ENCODE measurements around the gene NPR3.

NPR3 gene

DNA sequence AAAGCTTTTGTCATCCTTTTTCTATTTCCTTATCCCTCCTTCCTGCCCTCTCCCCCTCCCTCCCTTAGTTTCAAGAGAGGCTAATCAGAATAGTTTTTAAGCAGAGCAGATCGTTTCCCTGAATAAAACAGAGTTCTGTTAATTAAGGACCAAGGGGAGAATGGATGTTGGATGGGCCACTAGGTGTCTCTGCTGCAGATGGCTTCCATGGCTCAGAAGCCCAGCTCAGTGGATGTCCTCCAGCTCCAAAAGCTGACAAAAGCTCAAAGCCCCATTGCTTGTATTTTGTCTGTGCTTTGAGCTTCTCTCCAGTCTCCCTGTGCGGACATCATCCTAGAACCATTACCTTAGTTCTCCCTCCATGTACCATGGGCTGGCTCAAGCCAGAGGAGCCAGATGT, 21.0 kb upstream of the NPR3 start:
- TF ChIP-seq, protein P1, sequence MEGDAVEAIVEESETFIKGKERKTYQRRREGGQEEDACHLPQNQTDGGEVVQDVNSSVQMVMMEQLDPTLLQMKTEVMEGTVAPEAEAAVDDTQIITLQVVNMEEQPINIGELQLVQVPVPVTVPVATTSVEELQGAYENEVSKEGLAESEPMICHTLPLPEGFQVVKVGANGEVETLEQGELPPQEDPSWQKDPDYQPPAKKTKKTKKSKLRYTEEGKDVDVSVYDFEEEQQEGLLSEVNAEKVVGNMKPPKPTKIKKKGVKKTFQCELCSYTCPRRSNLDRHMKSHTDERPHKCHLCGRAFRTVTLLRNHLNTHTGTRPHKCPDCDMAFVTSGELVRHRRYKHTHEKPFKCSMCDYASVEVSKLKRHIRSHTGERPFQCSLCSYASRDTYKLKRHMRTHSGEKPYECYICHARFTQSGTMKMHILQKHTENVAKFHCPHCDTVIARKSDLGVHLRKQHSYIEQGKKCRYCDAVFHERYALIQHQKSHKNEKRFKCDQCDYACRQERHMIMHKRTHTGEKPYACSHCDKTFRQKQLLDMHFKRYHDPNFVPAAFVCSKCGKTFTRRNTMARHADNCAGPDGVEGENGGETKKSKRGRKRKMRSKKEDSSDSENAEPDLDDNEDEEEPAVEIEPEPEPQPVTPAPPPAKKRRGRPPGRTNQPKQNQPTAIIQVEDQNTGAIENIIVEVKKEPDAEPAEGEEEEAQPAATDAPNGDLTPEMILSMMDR (IDR thresholded peaks at IDR 0.05; ENCODE audit: borderline replicate concordance, control extremely low read depth, extremely low read depth, insufficient read depth, missing control alignments) = no peak
- in situ Hi-C loops (cut with MboI; ENCODE audit: low sequenced_read_pairs, unreplicated experiment) = loop anchor here (25.0 kb wide), 1 partner anchor 722 kb away; no protein-coding TSS in a partner anchor
- DNase-seq (ENCODE audit: low spot score) = no peak

DNA sequence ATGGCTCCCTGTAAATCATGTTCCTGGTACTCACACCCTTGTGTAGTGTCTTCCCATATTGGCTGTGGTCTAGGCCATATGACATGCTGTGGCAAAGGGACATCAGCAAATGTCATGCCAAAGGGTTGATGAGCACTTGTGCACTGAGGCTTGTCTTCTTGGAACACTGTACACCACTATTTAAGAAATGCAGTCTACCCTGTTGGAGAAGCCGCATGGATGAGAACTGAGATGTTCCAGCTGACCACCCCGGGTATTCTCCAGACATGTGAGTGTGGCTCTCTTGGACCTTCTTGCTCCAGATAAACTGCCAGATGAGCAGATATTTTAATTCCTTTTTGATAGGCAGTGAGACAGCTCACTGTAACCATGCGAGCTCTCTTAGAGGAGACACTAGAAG, 20.5 kb upstream of the NPR3 start:
- TF ChIP-seq, protein P1 (IDR thresholded peaks at IDR 0.05; ENCODE audit: borderline replicate concordance, control extremely low read depth, extremely low read depth, insufficient read depth, missing control alignments) = no peak
- in situ Hi-C loops (cut with MboI; ENCODE audit: low sequenced_read_pairs, unreplicated experiment) = loop anchor here (25.0 kb wide), 1 partner anchor 722 kb away; no protein-coding TSS in a partner anchor
- DNase-seq (ENCODE audit: low spot score) = no peak

DNA sequence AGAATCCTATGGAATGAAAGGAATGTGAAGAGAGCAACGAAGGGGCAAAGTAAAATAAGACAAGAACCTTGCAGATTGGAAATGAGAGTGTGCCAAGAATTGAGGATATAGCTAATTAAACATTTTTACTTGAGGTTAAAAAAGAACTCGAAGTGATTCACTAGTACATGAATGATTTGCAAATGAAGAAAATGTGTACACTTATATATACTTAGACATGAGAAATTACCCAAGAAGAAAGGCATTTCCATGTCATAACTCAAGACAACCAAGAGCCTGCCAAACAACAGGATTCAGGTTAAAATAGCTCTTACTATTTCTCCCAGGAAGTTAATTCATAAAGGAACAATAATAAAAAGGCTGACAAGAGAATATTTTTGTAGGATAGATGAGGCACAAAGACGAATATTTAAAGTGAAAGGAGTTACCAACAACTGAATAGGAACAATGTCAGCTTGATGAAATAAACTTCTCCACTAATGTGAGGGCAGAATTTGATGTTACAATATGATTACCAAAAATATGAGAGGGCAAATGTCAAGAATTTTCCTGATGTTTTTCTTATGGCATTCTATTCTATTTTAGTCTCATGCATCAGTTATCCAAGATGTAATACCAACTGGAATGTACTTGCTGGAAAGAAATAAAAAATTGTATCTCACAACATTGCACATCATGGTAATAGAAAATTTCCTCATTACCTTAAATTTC, 18.9 kb upstream of the NPR3 start:
- TF ChIP-seq, protein P1 (IDR thresholded peaks at IDR 0.05; ENCODE audit: borderline replicate concordance, control extremely low read depth, extremely low read depth, insufficient read depth, missing control alignments) = no peak
- no peak for DNase-seq (ENCODE audit: low spot score)
- in situ Hi-C loops (cut with MboI; ENCODE audit: low sequenced_read_pairs, unreplicated experiment) = loop anchor here (25.0 kb wide), 1 partner anchor 720 kb away; no protein-coding TSS in a partner anchor

DNA sequence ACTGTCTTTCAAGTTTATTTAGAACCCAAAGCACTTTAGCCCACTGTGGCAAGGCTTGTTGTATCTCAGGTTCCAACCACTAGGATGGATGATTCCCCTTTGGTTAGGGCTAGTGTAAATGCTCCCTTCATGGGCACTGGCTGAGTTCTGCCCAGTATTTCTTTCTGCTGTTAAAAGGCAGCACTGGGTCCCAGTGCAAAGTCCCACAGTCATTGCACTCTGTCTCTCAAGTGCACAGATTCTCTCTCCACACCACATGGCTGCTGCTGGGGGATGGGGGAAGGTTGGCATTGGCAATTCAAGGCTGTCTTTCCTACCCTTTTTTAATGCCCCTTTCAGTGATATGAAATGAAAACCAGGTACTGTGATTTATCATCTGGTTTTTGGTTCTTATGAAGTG, 7.2 kb upstream of the NPR3 start:
- TF ChIP-seq, protein P1 (IDR thresholded peaks at IDR 0.05; ENCODE audit: borderline replicate concordance, control extremely low read depth, extremely low read depth, insufficient read depth, missing control alignments) = no peak
- in situ Hi-C loops (cut with MboI; ENCODE audit: low sequenced_read_pairs, unreplicated experiment) = no loop called here
- DNase-seq (ENCODE audit: low spot score) = no peak

DNA sequence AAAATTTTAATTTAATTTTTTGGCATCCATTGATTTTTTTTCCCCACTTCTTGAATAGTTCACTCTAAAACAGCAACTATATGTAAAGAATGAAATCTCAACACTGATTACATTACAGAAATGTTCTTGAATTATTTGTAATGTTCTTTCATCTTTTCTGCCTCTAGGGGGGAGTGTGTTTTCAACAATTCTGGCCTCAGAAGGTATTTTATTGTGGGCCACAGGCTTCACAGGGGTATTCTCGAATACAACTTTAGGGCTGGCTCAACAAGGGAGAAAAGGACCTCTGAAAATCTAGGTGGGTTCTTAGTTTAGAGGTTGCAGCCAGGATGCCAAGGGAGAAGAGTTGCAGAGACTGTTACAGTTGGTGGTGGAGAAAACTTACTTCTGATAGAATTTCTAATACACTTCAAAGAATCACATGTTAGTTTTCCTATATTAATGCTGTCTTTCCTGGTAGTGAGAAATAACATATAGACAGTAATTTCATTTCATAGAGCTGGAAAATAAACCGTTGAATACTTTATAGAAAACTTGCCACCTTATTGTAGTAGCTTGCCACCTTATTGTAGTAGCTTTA, 3.6 kb upstream of the NPR3 start:
- in situ Hi-C loops (cut with MboI; ENCODE audit: low sequenced_read_pairs, unreplicated experiment) = no loop called here
- DNase-seq (ENCODE audit: low spot score) = peak; percentile 31
- TF ChIP-seq, protein P1 (IDR thresholded peaks at IDR 0.05; ENCODE audit: borderline replicate concordance, control extremely low read depth, extremely low read depth, insufficient read depth, missing control alignments) = no peak

DNA sequence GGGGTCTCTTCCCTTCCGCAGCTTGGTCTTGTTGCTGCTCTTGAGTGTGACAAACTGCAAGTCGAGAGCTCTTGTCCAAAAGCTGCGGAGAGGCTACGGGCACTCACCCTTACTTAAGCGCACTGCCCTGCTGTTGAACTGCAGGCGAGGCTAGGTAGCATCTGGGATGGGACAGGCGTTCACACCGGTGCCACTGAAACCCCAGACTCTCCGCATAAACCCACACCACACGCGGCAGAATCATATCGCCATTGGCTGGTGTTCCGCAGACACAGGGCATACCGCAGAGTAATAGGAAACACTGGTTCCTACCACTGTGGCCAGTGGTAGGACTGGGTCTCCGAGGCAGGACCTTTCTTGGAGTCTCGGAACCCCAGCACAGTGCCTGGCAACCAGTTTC, 2.2 kb upstream of the NPR3 start:
- in situ Hi-C loops (cut with MboI; ENCODE audit: low sequenced_read_pairs, unreplicated experiment) = no loop called here
- peak; percentile 24 for DNase-seq (ENCODE audit: low spot score)
- TF ChIP-seq, protein P1 (IDR thresholded peaks at IDR 0.05; ENCODE audit: borderline replicate concordance, control extremely low read depth, extremely low read depth, insufficient read depth, missing control alignments) = no peak

Data from GM13976 (cell line).